Activated CD8-positive, alpha-beta memory T cell treated with anti-CD3 and anti-CD28 coated beads, Interleukin-2, amount 50 U/mL, for 24 hours (primary cell): ENCODE measurements around the gene CNPY1.
"Not testable (repeated sequence)": the region's sequence is repeated elsewhere in the genome, so short reads cannot be mapped to it uniquely, and the experiment has no call there.

Experiments used
- DNase-seq: peaks from one replicate; pipeline ENCODE4 v3.0.0-alpha.2; 2020; ENCODE audit errors: extremely low read depth

The CNPY1 gene

DNA sequence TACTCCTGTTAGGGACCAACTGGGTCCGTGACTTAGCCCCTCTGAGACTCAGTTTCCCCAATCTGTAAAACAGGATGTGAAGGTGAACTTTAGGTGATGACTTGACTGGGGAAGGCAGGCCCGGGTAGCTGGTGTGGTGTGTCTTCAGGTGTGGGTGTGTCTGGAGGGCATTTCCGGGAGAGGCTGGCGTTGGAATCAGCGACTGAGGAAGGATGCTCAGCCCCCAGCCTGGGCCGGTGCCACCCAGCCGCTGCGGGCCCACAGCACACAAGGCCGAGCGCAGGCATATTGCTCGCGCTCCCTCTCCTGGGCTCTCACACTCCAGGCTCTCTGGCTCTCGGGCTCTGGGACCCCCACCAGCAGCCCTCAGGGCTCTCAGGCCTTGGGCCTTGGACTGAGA lies 31.7 kb upstream of the CNPY1 start:
- DNase-seq, result no peak

DNA sequence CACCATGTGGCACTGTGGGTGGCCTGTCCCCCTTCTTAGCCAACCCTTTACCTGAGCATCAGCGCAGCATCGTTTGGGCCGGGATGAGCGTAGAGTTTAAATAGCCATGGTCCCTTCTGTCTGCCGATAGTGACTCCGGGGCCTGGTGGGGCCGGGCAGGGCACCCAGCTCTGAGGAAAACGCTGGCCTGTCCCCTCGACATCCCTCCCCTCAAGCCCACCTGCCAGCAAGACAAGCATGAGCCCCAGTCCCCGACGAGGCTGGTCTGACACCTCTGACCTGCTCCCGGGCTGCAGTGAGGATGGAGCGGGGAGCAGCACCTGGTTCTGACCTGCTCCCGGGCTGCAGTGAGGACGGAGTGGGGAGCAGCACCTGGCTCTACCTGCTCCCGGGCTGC lies 31.1 kb upstream of the CNPY1 start:
- DNase-seq, result no peak

DNA sequence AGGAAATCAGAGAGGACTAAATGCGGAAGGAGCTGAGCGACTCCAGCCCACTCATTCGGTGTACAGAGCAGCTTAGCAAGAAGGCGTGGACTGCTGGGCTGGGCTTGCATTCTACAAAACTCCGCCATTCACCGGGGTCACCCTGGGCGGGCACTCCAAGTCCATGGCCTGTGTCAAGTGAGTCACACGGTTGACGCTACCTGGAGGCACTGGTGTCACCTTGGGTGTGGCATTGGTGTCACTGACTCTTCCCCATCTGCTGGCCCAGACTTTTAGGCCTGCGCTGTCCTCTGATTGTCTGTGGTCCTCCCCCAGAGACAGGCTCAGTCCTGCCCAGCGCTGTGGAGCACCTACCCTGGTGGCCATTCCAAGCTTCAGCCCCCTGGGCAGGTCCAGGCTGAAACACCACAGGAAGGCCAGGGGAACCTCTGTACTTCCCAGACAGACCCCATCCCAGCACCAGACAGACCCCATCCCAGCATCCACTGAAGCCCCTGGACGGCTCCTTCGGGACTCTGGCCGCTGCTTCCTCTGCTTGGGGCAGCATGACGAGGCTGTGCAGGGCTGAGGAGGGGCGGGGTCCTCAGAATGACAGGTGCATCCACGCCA lies 30.6 kb upstream of the CNPY1 start:
- no peak for DNase-seq

DNA sequence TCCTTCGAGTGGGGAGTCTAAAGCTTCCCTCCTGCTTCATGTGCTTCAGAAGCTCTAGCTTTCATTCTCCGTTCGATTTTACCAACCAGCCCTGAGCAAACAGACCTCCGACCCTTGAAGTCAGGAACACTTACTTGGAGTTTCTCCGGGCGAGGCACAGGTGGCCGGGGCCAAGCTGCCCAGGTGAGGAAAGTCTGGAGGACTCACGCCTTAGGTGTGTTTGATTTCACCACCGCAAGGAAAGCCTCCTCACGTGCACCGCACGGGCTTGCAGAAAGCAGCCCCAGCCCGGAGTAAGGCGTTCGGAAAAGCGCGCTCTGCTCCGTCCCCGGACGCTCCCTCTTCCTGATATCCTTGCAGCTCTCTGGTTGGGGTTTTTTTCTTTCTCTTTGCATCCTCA lies 30.1 kb upstream of the CNPY1 start:
- DNase-seq, result no peak

DNA sequence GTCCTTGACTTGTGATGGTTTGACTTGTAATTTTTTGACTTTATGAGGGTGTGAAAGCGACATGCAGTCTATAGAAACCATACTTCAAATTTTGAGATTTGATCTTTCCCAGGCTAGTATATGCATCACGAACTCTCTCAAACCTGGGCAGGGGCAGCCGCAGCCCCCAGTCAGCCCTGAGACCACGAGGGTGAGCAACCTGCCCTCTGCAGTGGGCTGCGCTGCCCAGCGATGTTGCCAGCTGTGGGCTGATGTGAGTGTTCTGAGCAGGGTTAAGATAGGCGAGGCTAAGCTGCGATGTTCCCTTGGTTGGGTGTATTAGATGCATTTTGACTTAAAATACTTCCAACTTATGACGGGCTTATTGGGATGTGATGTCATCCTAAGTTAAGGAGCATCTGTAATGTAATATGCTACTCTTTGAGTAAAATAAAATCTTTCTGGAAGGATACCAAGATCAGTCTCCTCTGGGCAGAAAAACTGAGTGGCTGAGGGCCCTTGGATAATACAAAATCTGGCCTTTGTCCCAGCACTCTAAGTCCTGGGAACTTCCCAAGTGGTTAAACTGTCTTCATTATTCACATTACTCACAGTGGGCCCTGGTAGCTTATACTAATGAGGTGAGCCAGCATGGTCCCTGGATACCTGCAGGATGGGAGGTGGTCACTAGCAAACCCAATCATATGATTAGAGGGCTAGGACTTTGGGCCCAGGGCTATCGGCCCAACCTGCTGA lies 28.4 kb upstream of the CNPY1 start:
- DNase-seq, result no peak

DNA sequence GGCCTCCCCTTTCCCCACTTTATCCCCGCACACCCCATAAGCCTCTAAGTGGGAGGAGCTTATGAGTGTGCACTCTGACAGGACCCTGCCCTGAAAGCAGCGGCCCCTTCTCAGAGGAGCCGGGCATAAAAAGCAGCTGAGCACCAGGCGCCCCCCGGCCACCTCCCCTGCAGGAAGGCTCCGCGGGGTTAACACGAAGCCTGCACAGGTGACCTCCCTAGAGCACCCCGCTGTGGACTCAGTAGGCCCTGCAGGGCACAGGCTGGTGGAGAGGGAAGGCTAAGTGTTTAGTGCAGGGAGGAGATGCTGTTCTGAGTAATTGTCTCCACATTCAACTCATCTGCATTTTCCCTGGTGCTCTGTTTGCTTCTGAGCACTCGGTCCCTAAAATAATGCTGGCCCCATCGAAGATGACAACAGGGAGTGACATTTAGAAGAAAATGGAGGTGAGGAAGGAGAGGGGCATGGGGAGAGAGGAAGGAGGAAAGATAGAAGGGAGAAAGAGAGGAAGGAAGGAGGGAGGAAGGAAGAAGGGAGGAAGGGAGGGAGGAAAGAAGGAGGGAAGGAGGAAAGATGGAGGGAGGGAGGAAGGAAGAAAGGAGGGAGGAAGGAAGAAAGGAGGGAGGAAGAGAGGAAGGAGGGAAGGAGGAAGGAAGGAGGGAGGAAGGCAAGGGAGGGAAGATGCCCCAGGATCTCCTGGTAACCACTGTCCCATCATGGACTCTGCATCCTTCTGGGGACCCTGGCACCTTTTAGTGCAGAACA lies 25.4 kb upstream of the CNPY1 start:
- DNase-seq, result no peak

DNA sequence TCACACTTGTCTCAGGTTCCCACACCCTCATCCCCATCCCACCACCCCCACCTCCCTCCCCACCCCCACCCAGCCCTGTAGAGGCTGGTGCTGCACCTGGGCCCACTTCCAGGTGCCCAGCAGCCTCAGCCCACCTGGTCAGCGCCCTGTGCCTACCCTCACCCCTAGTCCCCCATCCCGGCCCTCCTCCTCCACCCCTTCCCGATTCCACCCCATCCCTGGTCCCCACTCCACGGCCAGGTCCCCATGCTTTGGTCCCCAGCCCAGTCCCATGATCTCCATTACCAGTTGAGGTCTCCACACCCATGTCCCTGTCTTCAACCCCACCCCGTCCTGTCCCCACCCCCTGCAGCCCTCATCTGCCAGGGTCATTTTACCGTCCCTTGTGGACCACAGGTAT lies 24.6 kb upstream of the CNPY1 start:
- no peak for DNase-seq

DNA sequence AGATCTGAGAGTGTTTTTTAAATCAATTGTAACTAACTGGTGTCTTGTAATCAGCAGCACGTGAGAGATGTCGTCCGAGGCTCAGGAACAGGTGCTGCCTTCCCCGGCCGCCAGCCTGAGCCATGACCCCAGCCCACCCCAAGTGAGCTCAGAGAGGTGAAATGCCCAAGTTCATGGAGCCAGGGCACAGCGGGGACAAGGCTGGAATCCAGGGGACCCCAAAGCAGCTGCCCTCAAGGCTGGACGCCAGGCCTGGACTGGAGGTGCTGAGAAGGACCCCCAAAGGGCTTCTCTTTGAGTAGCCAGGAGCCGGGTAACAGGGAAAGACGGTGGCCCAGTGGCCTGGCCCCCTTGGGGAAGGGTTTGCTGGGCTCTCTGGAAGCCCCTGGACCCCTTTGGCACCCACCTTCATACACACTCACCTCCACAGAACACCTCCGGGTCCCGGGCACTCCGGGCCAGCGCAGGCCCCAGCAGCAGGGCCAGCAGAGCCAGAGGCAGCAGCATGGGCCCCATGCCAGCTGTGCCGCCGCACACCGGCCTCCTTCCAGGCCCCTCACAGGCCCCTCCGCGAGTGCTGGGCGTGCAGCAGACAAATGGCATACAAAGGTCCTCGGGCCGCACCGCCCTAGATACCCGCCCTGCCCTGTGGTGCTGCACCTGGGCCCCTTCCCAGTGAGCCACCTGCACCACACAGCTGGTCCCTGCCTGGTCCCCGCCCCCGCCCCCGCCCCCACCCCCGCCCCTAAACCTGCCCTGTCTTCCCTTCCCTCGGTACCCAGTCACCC lies 24.0 kb upstream of the CNPY1 start:
- DNase-seq, result no peak

DNA sequence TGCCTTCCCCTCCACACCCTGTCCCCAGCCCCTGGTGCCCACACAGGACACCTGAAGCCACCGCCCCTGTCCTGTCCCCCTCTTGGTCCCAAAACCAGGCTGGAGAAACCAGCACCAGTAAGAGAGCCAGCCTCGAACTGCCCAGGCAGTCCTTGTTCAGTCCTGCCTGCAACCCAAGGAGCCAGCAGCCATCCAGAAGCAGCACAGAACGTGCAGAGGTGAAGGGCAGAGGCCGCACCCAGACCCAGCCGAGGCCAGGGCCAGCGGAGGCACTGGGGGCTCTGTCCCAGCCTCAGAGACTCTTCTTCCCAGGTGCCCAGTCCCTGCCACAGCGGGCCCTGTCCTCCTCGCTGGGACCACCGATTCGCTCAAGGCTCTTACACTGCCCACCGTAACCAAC lies 23.3 kb upstream of the CNPY1 start:
- DNase-seq, result no peak

DNA sequence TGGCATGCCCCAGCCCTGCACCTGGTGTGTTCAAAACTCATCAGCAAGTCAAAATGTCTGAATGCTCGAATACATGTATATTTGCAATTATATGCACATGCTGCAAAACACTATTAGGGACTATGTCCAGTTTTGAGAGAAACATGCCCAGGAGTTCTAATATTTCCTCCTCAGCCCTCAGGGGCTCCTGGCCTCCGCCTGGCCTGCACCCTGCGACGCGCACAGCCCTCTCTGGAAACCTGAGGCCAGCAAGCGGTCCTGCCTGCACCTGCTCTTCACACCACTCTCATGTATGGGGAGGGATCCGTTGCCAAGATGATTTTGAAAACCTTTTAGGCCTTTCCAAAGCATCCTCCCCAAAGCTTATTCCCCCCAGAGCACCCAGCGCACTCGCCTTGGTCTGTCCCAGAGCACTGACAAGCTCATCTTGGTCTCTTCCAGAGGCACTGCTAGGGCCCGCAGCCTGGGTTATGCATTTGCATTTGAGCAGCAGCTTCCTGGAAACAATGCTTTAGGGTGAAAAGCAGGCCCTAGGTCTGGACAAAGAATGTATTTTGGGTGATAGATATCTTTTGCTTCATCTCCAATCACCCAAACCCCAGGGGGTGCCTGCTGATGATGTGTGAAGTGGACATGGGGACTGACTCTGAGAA lies 22.6 kb upstream of the CNPY1 start:
- DNase-seq, result no peak

DNA sequence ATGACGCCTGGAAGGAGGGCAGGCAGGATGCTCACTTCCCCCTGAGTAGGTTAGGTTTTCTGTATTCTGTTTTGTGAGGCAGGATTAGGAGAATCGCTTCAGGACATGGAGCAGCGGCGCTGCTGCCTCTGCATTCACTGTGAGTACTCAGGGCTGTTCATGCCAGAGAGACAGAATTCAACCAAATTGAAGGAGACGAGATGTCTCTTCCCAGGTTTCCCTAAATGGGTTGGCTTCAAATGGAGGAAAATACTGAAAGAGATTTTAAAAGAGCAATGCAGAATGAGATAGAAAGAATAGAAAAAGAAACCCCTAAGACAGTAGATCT lies 21.9 kb upstream of the CNPY1 start:
- DNase-seq, result no peak

DNA sequence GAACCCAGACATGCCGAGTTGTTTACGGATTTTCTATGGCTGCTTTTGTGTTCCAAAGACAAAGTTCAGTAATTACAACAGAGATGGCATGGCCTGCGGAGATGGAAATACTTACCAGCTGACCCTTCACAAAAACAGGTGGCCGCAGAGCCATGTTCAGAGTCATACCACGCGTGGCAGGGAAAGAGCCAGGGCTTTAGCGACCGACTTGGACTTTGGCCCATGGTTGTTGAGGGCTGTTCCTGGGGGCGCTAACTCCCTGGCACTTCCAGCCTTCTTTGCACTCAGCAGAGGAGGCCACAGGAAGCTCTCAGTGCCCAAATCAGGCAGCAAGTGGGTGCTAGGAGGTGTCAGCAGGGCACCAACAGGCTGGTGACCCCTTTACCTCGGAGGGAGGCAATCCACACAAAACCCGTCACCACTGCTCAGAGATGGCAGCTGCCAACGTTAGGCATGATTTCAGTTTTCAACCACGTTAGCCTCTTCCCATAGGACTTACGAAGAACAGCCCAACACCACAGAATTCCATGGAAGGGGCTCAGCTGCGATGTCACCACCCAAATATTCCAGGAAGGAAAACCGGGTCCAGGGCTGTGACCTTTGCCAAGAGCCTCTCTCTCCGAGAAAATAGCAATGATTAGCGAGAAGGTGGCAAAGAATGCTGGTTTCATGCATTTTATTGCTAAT lies 21.4 kb upstream of the CNPY1 start:
- no peak for DNase-seq

DNA sequence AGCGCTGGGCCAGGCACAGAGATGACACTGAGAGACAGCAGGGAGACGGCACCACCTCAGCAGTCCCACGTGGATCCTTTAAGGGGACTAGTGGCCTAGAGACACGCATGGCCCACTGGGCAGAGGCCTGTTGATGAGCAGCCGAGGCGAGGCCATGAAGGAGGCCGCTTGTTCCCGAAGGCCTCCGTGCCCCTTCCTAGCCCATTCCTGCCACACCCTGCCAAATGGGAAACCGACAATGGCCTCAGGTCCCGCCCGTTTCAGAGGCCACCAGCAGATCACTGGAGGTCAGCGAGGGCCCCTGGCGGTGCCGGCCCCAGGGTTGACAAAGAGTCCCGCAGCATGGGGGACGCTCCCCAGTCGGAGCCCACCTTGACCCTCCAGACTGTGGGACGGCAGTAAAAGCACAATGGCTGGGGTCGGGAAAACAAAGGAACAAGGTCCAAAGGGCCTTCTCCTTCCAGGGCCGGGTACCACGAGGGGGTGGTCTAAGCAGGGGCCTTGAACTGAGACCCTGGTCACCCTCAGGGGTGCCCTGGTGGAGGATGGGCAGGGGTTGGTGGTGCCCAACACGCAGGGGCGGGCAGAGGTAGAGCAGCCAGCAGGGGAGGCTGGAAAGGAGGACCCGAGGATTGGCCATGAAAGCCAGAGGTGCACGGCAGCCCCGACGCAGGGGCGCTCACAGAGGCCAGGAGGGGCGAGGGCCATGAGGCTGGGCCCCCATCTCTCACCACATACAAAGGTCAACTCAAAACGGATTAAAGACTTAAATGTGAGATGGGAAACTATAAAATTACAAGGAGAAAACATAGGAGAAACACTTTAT lies 19.9 kb upstream of the CNPY1 start:
- no peak for DNase-seq

DNA sequence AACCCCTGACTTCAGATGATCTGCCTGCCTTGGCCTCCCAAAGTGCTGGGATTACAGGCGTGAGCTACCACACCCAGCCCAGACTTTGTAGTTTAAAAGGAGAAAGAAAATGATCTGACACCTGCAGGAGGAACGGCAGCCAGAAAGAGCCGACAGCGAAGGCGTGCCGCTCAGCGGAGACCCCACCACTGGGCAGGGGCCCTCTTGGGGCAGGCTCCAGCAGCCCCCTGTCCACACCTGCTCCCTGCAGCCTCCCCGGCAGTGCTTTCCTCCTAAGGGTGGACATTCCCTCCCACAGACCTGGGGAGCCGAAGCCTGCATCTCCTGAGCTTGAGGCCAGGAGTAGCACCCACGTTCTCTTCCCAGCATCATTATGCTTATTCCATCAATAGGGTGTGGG lies 19.2 kb upstream of the CNPY1 start:
- DNase-seq, result no peak

DNA sequence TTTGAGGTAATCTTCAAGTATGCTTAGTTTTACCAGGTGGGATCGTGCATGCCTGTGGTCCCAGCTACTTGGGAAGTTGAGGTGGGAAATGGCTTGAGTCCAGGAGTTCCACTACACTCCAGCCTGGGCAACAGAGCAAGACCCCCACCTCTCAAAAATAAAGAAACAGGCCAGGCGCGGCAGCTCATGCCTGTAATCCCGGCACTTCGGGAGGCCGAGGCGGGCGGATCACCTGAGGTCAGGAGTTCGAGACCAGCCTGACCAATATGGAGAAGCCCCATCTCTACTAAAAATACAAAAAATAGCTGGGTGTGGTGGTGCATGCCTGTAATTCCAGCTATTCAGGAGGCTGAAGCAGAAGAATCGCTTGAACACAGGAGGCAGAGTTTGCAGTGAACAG lies 16.6 kb upstream of the CNPY1 start:
- not testable (repeated sequence) for DNase-seq

DNA sequence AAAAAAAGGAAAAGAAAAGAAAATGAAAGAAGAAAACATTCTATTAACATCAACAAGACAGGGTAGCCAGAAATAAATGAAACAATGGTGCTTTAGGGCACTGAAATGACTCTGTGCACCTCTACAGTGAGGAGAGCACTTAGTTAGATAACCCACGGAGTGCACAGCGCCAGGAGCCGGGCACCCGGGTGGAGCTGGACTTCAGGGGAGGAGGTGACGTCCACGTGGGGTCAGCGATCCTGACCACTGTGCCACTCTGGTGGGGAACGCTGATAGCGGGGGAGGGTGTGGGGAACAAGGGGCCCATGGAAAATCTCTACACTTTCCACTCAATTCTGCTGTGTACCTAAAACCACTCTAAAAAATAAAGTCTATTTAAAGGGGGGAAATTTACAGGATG lies 15.7 kb upstream of the CNPY1 start:
- no peak for DNase-seq

DNA sequence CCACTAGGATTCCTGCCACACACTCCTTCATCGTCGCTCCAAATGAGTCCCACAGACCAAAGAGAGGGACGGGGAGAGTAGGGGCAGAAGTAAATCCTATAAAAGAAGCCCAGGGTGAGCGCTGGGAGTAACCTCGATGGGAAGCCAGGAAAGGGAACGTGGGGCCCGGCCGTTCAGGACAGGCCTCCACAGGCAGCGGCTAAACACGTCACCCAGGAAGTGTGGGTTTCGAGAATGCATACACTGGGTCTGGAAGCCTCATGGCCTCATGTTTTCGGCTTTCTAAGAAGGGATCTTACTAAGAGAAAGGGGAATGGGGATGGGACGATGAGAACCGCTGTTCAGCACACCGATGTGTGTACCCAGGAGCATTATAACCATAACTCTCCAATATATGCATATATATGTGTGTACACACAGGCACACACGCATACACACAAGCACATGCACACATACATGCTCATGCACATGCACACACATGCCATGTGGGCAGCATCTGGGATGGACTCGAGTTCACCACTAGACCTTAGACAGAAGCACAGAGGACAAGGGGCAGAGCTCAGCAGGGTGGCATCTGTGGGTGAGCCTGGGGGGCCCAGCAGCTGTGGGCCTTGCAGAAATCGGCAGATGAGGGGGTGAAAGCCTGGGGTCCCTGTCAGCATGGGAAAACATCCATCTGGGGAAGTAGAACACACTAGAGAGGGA lies 14.8 kb upstream of the CNPY1 start:
- DNase-seq, result no peak

DNA sequence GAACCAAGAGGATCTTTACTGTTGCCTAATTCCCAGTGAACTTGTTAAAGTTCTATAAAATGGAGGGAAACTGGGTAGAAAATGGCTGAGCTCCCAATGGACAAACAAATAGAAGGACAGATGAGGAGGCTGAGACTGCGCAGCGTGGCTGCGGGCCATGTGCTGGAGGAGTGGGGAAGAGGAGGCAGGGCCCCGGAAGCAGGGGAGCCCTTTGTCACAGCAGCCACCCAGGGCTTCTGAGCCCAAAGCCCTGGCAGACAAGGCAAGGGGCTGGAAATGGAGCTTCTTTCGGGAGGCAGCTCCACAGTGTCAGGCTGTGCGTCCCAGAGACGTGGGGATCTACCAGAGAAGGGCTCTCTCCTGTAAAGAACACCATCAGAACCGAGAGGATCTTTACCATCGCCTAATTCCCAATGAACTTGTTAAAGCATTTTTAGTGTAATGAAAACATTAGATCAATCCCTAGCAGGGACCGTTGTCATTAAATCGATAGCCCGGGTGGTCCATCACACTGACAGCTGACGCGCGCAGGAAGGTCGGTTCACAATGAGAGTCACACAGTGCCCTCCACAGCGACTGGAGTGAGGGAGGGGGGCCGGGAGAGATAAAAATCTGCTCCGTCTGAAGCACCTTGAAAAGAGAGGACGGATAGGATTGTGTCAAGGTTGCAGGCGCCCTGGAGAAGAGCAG lies 14.0 kb upstream of the CNPY1 start:
- no peak for DNase-seq

DNA sequence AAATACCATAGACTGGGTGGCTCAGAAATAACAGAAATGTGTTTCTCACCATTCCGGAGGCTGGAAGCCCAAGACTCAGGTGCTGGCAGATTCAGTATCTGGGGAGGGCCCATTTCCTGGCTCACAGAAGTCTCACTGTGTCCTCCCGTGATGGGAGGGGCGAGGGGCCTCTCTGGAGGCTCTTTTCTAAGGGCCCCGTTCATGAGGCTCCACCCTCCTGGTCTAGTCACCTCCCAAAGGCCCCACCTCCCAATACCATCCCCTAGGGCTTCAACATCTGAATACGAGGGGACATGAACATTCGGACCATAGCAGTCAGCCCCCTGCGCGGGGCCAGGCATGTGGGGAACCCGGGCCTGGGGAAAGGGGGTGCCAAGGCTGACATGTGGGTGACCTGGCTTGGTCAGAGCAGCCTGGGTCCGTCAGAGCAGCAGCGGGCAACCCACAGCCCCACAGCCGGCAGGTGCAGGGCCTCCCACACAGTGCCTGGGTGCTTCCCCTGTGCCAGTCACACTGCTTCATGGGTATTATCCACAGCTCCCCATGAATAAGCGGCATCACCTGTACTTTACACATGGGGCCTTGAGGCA lies 13.3 kb upstream of the CNPY1 start:
- no peak for DNase-seq
